ENCODE results near the gene PCDHB4. TPM values are rescaled to one million over a fixed set of nuclear protein-coding genes. Genes with fewer than 3 reads are reported as not detected.

Gene PCDHB4
- total RNA-seq: under 0.01 and 0.25 TPM in 2 replicates

GRCh38 chr5:141121563-141121962 lies at the start of gene PCDHB4:
TSS of gene PCDHB4 (plus strand) at chr5:141121818. CDS start at chr5:141121999, 181 bp downstream.

GRCh38 chr5:141094481-141095262 lies 26.9 kb upstream of the PCDHB4 start, which contains the start of gene PCDHB2:
TSS of gene PCDHB2 (plus strand) at chr5:141094615. CDS start at chr5:141094791, 176 bp downstream.

GRCh38 chr5:141100243-141100805 lies 21.3 kb upstream of the PCDHB4 start, which contains the start of gene PCDHB3:
TSS of gene PCDHB3 (plus strand) at chr5:141100473. CDS start at chr5:141100650, 177 bp downstream.

GRCh38 chr5:141135030-141135717 lies 13.6 kb downstream of the PCDHB4 start, which contains the start of gene PCDHB5:
TSS of gene PCDHB5 (plus strand) at chr5:141135206. CDS start at chr5:141135435, 229 bp downstream.

GRCh38 chr5:141149812-141150211 lies 28.2 kb downstream of the PCDHB4 start, which contains the start of gene PCDHB6:
TSS of gene PCDHB6 (plus strand) at chr5:141150057. CDS start at chr5:141150258, 201 bp downstream.

GRCh38 chr5:141172381-141173204 lies 51.0 kb downstream of the PCDHB4 start, which contains the start of gene PCDHB7:
TSS of gene PCDHB7 (plus strand) at chr5:141172644. CDS start at chr5:141172836, 192 bp downstream.

Other genes starting within 250 kb of the PCDHB4 start
- under 0.01 TPM in 1 of 2 replicates, not detected in the other for gene PCDHA12, start 246.5 kb upstream of the PCDHB4 start, total RNA-seq
- not detected in 2 replicates for gene PCDHA13, start 239.7 kb upstream of the PCDHB4 start, total RNA-seq
- 0.06 TPM in 1 of 2 replicates, not detected in the other for gene PCDHAC1, start 195.5 kb upstream of the PCDHB4 start, total RNA-seq
- 0.19 and 0.32 TPM in 2 replicates for gene PCDHAC2, start 155.3 kb upstream of the PCDHB4 start, total RNA-seq
- gene PCDHB1, start 70.4 kb upstream of the PCDHB4 start, total RNA-seq: not detected in 2 replicates
- gene PCDHB2, start 27.2 kb upstream of the PCDHB4 start, total RNA-seq: 0.81 and 2.3 TPM in 2 replicates
- gene PCDHB3, start 21.3 kb upstream of the PCDHB4 start, total RNA-seq: 0.32 and 1.2 TPM in 2 replicates
- gene PCDHB5, start 13.4 kb downstream of the PCDHB4 start, total RNA-seq: 0.32 and 3.6 TPM in 2 replicates
- gene PCDHB6, start 28.2 kb downstream of the PCDHB4 start, total RNA-seq: 0.25 TPM in 1 of 2 replicates, not detected in the other
- 0.16 and 1.5 TPM in 2 replicates for gene PCDHB7, start 50.8 kb downstream of the PCDHB4 start, total RNA-seq
- gene PCDHB8, start 56.0 kb downstream of the PCDHB4 start, total RNA-seq: 0.16 and 1.3 TPM in 2 replicates
- under 0.01 and 0.63 TPM in 2 replicates for gene PCDHB16, start 60.6 kb downstream of the PCDHB4 start, total RNA-seq
- 0.16 and 0.31 TPM in 2 replicates for gene PCDHB9, start 65.3 kb downstream of the PCDHB4 start, total RNA-seq
- 0.49 and 1.6 TPM in 2 replicates for gene PCDHB10, start 70.5 kb downstream of the PCDHB4 start, total RNA-seq
- gene PCDHB11, start 77.8 kb downstream of the PCDHB4 start, total RNA-seq: 0.16 and 0.69 TPM in 2 replicates
- gene PCDHB12, start 86.9 kb downstream of the PCDHB4 start, total RNA-seq: 0.16 and 1.3 TPM in 2 replicates
- gene PCDHB13, start 92.1 kb downstream of the PCDHB4 start, total RNA-seq: 0.32 and 3.3 TPM in 2 replicates
- gene PCDHB14, start 101.5 kb downstream of the PCDHB4 start, total RNA-seq: 0.49 and 1.8 TPM in 2 replicates
- 0.32 and 1.2 TPM in 2 replicates for gene PCDHB15, start 123.6 kb downstream of the PCDHB4 start, total RNA-seq
- gene SLC25A2, start 182.2 kb downstream of the PCDHB4 start, total RNA-seq: 0.16 and 0.44 TPM in 2 replicates
- gene TAF7, start 199.0 kb downstream of the PCDHB4 start, total RNA-seq: 53.3 and 79.0 TPM in 2 replicates
- gene PCDHGA1, start 208.7 kb downstream of the PCDHB4 start, total RNA-seq: 0.32 and 1.1 TPM in 2 replicates
- 0.81 and 1.9 TPM in 2 replicates for gene PCDHGA2, start 216.9 kb downstream of the PCDHB4 start, total RNA-seq
- gene PCDHGA3, start 222.0 kb downstream of the PCDHB4 start, total RNA-seq: 0.32 and 0.82 TPM in 2 replicates
- gene PCDHGB1, start 228.3 kb downstream of the PCDHB4 start, total RNA-seq: 0.65 and 2.8 TPM in 2 replicates
- 1.3 and 6.1 TPM in 2 replicates for gene PCDHGA4, start 233.2 kb downstream of the PCDHB4 start, total RNA-seq
- 1.1 and 5.1 TPM in 2 replicates for gene PCDHGB2, start 238.2 kb downstream of the PCDHB4 start, total RNA-seq
- 0.49 and 2.0 TPM in 2 replicates for gene PCDHGA5, start 242.3 kb downstream of the PCDHB4 start, total RNA-seq
- gene PCDHGB3, start 248.4 kb downstream of the PCDHB4 start, total RNA-seq: 1.5 and 8.4 TPM in 2 replicates

Measured in bladder microvascular endothelial cell (primary cell).